Measurements from ENCODE around the gene CCDC122. TPM values are rescaled to one million over a fixed set of nuclear protein-coding genes. Genes with fewer than 3 reads are reported as not detected.
"Not testable (repeated sequence)": the region's sequence is repeated elsewhere in the genome, so short reads cannot be mapped to it uniquely, and the experiment has no call there.

Gene CCDC122
- total RNA-seq, 1 donor from 2014 or later: 2.1 TPM

DNA sequence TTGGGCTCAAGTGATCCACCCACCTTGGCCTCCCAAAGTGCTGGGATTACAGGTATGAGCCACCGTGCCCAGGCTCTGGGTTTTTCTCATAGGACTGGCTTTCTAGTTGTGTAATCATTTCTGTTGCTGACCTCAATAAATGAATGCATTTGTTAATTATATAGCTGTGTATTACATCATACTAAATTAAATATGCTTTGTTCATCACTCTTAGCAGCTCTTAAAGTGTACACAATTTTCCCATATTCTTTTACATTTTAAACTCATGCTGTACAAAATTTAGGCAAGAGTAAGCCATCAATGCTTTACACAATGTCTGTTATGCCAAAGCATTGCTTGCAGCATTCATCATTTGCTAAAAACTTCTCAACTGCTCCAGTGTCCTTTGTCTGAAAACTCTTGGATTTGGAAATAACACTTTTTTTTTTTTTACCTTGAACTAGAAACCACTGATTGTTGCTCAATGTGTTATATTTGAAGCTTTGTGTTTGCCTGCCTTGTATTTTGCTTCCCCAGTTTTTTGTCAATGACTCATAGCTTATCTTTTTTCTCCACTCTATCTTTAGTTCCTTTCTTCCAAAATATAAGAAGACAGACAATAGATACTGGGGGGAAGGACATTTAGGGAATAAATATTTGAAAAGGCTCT lies 31.4 kb downstream of the CCDC122 start:
- Histone ChIP-seq H3K4me3 (ENCODE audit: low read length in 3 of 3) (no peak overlapping the region), H3K27ac (ENCODE audit: low read depth, low read length) (no peak overlapping the region), H3K4me1 (ENCODE audit: control insufficient read depth in 3 of 3, insufficient read depth in 3 of 3, low read length in 3 of 3) (no peaks in the 10 kb centered on the region), H3K9me3 (ENCODE audit: control insufficient read depth in 3 of 3, low read length in 3 of 3) (peaks cover 4 to 13% (median 6%) of the 10 kb centered on the region in 3 donors), H3K27me3 (ENCODE audit: control insufficient read depth in 3 of 3, insufficient read depth in 3 of 3, low read length in 3 of 3) (no peaks in the 10 kb centered on the region), H3K9ac (ENCODE audit: low read depth in 1 of 3, low read length in 3 of 3) (no peak overlapping the region), H3K36me3 (ENCODE audit: control insufficient read depth in 3 of 3, insufficient read depth in 3 of 3, low read length in 3 of 3) (peaks cover 0 to 3% (median 0%) of the 10 kb centered on the region in 3 donors)

DNA sequence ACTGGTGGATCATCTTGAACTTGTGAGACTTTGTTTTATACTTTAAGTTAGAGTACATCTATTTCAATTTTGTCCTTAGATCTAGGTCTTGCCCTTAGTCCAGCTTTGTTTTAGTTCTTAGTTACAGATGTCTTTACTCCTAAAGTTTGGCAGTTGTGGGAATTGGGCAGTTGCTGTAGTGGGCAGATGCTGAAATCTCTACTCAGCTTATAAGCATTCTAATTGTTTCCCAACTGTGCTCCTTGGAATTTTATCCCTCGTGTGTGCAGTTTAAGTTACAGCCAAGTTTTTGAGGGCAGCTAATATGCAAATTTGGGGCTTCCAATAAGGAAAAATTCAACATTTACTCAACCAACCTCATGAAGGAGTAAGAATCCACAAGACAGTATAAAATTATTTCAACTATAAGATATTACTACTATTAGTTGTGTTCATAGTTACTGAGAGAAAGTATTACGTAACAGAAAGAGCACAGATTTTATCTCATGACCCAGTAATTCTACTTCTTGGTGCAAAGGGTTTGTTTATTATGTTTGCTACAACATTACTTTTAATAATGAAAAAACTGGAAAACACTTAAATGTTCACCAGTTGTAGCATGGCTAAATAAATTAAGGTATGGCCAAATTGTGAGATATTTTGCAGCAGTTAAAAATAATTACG lies 32.9 kb downstream of the CCDC122 start:
- peaks cover 4 to 6% (median 6%) of the 10 kb centered on the region in 3 donors for H3K9me3 ChIP-seq (ENCODE audit: control insufficient read depth in 3 of 3, low read length in 3 of 3)
- H3K4me1 ChIP-seq (ENCODE audit: control insufficient read depth in 3 of 3, insufficient read depth in 3 of 3, low read length in 3 of 3): no peaks in the 10 kb centered on the region

GRCh38 chr13:43838909-43839308 lies 40.6 kb downstream of the CCDC122 start:
- Histone ChIP-seq H3K4me1 (ENCODE audit: control insufficient read depth in 3 of 3, insufficient read depth in 3 of 3, low read length in 3 of 3) (no peaks in the 10 kb centered on the region), H3K27ac (ENCODE audit: low read depth, low read length) (no peak overlapping the region), H3K9me3 (ENCODE audit: control insufficient read depth in 3 of 3, low read length in 3 of 3) (no peaks in the 10 kb centered on the region), H3K36me3 (ENCODE audit: control insufficient read depth in 3 of 3, insufficient read depth in 3 of 3, low read length in 3 of 3) (no peaks in the 10 kb centered on the region), H3K9ac (ENCODE audit: low read depth in 1 of 3, low read length in 3 of 3) (no peak overlapping the region), H3K4me3 (ENCODE audit: low read length in 3 of 3) (no peak overlapping the region), H3K27me3 (ENCODE audit: control insufficient read depth in 3 of 3, insufficient read depth in 3 of 3, low read length in 3 of 3) (no peaks in the 10 kb centered on the region)

More for the DNA sequence above, 32.9 kb downstream of the CCDC122 start:
- Histone ChIP-seq H3K27me3 (ENCODE audit: control insufficient read depth in 3 of 3, insufficient read depth in 3 of 3, low read length in 3 of 3) (no peaks in the 10 kb centered on the region), H3K9ac (ENCODE audit: low read depth in 1 of 3, low read length in 3 of 3) (no peak overlapping the region), H3K27ac (ENCODE audit: low read depth, low read length) (no peak overlapping the region), H3K4me3 (ENCODE audit: low read length in 3 of 3) (no peak overlapping the region), H3K36me3 (ENCODE audit: control insufficient read depth in 3 of 3, insufficient read depth in 3 of 3, low read length in 3 of 3) (peaks cover 0 to 3% (median 0%) of the 10 kb centered on the region in 3 donors)

DNA sequence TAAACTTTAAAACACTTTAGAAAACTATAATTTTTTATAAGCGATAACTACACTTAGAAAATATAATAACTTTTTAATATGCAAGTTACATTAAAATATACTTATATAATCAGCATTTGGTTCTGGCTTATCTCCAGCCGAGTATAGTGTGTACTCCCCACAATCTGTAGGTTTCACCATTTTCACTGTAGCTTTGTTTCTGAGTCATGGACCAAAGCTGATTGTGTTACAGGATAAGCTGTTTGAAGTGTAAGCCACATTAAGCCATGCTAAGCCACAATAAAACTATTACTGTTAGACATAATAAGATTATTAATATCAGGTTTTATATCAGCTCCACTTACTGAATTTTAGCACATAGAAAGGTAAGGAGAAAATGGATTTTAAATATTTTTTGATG lies 43.8 kb downstream of the CCDC122 start:
- Histone ChIP-seq H3K9me3 (ENCODE audit: control insufficient read depth in 3 of 3, low read length in 3 of 3) (no peaks in the 10 kb centered on the region), H3K9ac (ENCODE audit: low read depth in 1 of 3, low read length in 3 of 3) (no peak overlapping the region), H3K36me3 (ENCODE audit: control insufficient read depth in 3 of 3, insufficient read depth in 3 of 3, low read length in 3 of 3) (no peaks in the 10 kb centered on the region), H3K4me3 (ENCODE audit: low read length in 3 of 3) (no peak overlapping the region), H3K4me1 (ENCODE audit: control insufficient read depth in 3 of 3, insufficient read depth in 3 of 3, low read length in 3 of 3) (no peaks in the 10 kb centered on the region), H3K27ac (ENCODE audit: low read depth, low read length) (no peak overlapping the region), H3K27me3 (ENCODE audit: control insufficient read depth in 3 of 3, insufficient read depth in 3 of 3, low read length in 3 of 3) (no peaks in the 10 kb centered on the region)

DNA sequence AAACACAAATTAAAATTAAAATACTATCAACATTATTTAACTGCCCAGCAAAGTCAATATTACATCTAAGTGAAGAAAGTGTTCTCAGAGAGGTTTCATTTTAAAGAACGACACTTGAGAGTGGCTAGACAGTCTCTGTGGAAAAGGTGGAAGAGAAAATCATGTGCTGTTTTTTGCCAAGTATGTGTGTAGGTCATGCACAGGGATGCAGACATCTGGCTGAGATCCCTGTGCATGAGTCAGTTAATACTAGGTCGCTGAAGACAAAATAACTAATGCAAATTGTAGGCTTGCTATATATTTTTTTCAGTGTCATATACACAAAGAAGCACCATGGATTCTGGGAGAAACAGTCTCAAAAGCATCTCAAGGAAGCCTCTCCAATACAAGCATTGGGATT lies 48.5 kb downstream of the CCDC122 start:
- Histone ChIP-seq H3K27me3 (ENCODE audit: control insufficient read depth in 3 of 3, insufficient read depth in 3 of 3, low read length in 3 of 3) (no peaks in the 10 kb centered on the region), H3K9ac (ENCODE audit: low read depth in 1 of 3, low read length in 3 of 3) (no peak overlapping the region), H3K36me3 (ENCODE audit: control insufficient read depth in 3 of 3, insufficient read depth in 3 of 3, low read length in 3 of 3) (no peaks in the 10 kb centered on the region), H3K27ac (ENCODE audit: low read depth, low read length) (no peak overlapping the region), H3K4me1 (ENCODE audit: control insufficient read depth in 3 of 3, insufficient read depth in 3 of 3, low read length in 3 of 3) (no peaks in the 10 kb centered on the region), H3K4me3 (ENCODE audit: low read length in 3 of 3) (no peak overlapping the region), H3K9me3 (ENCODE audit: control insufficient read depth in 3 of 3, low read length in 3 of 3) (no peaks in the 10 kb centered on the region)

GRCh38 chr13:43830497-43830881 lies 49.1 kb downstream of the CCDC122 start:
- Histone ChIP-seq H3K9ac (ENCODE audit: low read depth in 1 of 3, low read length in 3 of 3) (no peak overlapping the region), H3K4me3 (ENCODE audit: low read length in 3 of 3) (no peak overlapping the region), H3K27me3 (ENCODE audit: control insufficient read depth in 3 of 3, insufficient read depth in 3 of 3, low read length in 3 of 3) (no peaks in the 10 kb centered on the region), H3K9me3 (ENCODE audit: control insufficient read depth in 3 of 3, low read length in 3 of 3) (no peaks in the 10 kb centered on the region), H3K27ac (ENCODE audit: low read depth, low read length) (peak overlapping the region; percentile 21), H3K36me3 (ENCODE audit: control insufficient read depth in 3 of 3, insufficient read depth in 3 of 3, low read length in 3 of 3) (no peaks in the 10 kb centered on the region), H3K4me1 (ENCODE audit: control insufficient read depth in 3 of 3, insufficient read depth in 3 of 3, low read length in 3 of 3) (no peaks in the 10 kb centered on the region)

DNA sequence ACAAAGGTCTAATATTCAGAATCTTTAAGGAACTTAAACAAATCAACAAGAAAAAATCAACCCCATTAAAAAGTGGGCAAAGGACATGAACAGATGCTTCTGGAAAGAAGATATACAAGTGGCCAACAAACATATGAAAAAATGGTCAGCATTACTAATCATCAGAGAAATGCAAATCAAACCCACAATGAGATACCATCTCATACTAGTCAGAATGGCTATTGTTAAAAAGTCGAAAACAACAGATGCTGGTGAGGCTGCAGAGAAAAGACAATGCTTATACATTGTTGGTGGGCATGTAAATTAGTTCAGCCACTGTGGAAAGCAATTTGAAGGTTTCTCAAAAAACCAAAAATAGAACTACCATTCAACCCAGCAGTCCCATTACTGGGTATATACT lies 54.9 kb downstream of the CCDC122 start:
- H3K27me3 ChIP-seq (ENCODE audit: control insufficient read depth in 3 of 3, insufficient read depth in 3 of 3, low read length in 3 of 3); H3K36me3 ChIP-seq (ENCODE audit: control insufficient read depth in 3 of 3, insufficient read depth in 3 of 3, low read length in 3 of 3); H3K4me3 ChIP-seq (ENCODE audit: low read length in 3 of 3); H3K4me1 ChIP-seq (ENCODE audit: control insufficient read depth in 3 of 3, insufficient read depth in 3 of 3, low read length in 3 of 3); H3K27ac ChIP-seq (ENCODE audit: low read depth, low read length); H3K9me3 ChIP-seq (ENCODE audit: control insufficient read depth in 3 of 3, low read length in 3 of 3); H3K9ac ChIP-seq (ENCODE audit: low read depth in 1 of 3, low read length in 3 of 3): not testable (repeated sequence)

DNA sequence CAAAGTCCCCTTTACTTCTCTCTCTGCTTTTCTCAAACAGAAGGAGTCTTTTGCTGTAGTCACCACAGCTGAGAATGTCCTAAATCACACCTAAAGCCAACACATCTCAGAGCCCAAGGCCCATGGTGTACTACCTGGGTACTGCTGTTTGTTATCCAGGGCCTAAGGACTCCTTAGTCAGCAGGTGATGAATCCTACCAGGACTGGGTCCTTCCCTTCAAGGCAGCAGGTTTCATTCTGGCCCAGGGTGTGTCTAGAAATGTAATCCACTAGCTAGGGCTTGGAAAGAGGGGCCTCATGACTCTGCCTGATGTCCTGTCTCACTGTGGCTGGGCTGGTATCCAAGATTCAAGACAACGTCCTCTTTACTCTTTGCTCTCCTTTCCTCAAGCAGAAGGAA lies 56.6 kb downstream of the CCDC122 start:
- H3K9me3 ChIP-seq (ENCODE audit: control insufficient read depth in 3 of 3, low read length in 3 of 3): no peaks in the 10 kb centered on the region
- H3K36me3 ChIP-seq (ENCODE audit: control insufficient read depth in 3 of 3, insufficient read depth in 3 of 3, low read length in 3 of 3): no peaks in the 10 kb centered on the region
- H3K9ac ChIP-seq (ENCODE audit: low read depth in 1 of 3, low read length in 3 of 3): no peak overlapping the region
- H3K27me3 ChIP-seq (ENCODE audit: control insufficient read depth in 3 of 3, insufficient read depth in 3 of 3, low read length in 3 of 3): no peaks in the 10 kb centered on the region
- H3K27ac ChIP-seq (ENCODE audit: low read depth, low read length): no peak overlapping the region
- H3K4me3 ChIP-seq (ENCODE audit: low read length in 3 of 3): no peak overlapping the region
- no peaks in the 10 kb centered on the region for H3K4me1 ChIP-seq (ENCODE audit: control insufficient read depth in 3 of 3, insufficient read depth in 3 of 3, low read length in 3 of 3)

DNA sequence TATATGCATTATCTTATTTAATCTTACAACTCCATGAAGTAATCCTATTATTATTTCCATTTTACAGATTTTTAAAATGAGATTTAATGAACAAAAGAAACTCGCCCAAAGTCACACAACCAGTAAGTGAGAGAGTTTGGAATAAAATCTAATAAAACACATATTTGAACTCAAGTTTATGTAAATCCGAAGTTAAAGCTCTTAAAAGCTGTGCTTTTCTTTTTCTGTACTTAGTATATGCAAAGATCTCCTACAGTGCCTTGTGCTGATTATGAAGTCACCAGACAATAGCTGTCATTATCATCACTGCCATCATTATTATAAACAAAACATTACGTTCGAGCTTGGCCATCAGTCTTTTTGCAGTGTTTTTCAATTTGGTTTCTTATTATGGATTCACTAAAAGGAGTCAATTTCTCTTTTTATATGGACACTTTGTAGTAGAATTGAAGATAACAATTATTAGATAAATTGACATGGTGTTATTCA lies 63.1 kb downstream of the CCDC122 start:
- H3K27me3 ChIP-seq (ENCODE audit: control insufficient read depth in 3 of 3, insufficient read depth in 3 of 3, low read length in 3 of 3): no peaks in the 10 kb centered on the region
- H3K27ac ChIP-seq (ENCODE audit: low read depth, low read length): no peak overlapping the region
- no peak overlapping the region for H3K4me3 ChIP-seq (ENCODE audit: low read length in 3 of 3)
- no peaks in the 10 kb centered on the region for H3K9me3 ChIP-seq (ENCODE audit: control insufficient read depth in 3 of 3, low read length in 3 of 3)
- no peak overlapping the region for H3K9ac ChIP-seq (ENCODE audit: low read depth in 1 of 3, low read length in 3 of 3)
- H3K4me1 ChIP-seq (ENCODE audit: control insufficient read depth in 3 of 3, insufficient read depth in 3 of 3, low read length in 3 of 3): no peaks in the 10 kb centered on the region
- H3K36me3 ChIP-seq (ENCODE audit: control insufficient read depth in 3 of 3, insufficient read depth in 3 of 3, low read length in 3 of 3): no peaks in the 10 kb centered on the region

- Histone ChIP-seq H3K9me3 (ENCODE audit: control insufficient read depth in 3 of 3, low read length in 3 of 3) (no peaks in the 10 kb centered on the region), H3K27me3 (ENCODE audit: control insufficient read depth in 3 of 3, insufficient read depth in 3 of 3, low read length in 3 of 3) (no peaks in the 10 kb centered on the region), H3K4me3 (ENCODE audit: low read length in 3 of 3) (no peak overlapping the region), H3K27ac (ENCODE audit: low read depth, low read length) (no peak overlapping the region), H3K4me1 (ENCODE audit: control insufficient read depth in 3 of 3, insufficient read depth in 3 of 3, low read length in 3 of 3) (no peaks in the 10 kb centered on the region), H3K36me3 (ENCODE audit: control insufficient read depth in 3 of 3, insufficient read depth in 3 of 3, low read length in 3 of 3) (no peaks in the 10 kb centered on the region), H3K9ac (ENCODE audit: low read depth in 1 of 3, low read length in 3 of 3) (no peak overlapping the region)
Measured at GRCh38 chr13:43815204-43815603, 64.3 kb downstream of the CCDC122 start.

Data from skeletal muscle tissue (tissue), 4 donors.